ENCODE data around the gene TLN1. TPM values are rescaled to one million over a fixed set of nuclear protein-coding genes. Genes with fewer than 3 reads are reported as not detected.

The TLN1 gene
- total and polyA plus RNA-seq, 2 of the 8 experiments (the other 6 are each of a cell fraction or from before 2014, with no cell fraction given) = 28.1 to 90.1 TPM

DNA sequence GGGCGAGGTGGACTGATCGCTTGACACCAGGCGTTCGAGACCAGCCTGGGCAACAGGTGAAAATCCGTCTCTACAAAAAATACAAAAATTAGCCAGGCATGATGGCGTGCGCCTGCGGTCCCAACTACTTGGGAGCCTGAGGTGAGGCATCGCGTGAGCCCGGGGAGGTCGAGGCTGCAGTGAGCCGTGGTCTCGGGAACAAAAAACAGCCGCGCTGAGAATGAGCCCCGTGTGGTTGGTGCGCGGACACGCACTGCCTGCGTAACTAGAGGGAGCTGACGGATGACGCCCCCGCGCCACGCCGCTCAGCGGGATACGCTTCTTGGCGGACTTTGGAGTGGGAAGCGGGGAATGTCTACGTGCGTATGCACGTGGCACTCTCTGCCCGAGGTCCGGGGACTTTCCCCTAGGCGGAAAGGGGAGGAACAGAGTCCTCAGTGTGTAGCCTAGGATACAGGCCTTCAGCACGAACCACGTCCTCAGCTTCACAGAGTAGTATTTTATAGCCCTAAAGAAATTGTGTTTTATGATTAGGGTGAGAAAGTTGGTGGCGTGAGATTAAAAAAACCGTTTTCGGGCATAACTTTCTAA, 74.4 kb downstream of the TLN1 start, which contains the start of gene RMRP:
TSS of gene RMRP (minus strand) at position 474 of the 591 bp plus-strand sequence.
- WGBS, 2 experiments (ENCODE audit: extremely low coverage in 1 of 2, insufficient coverage in 1 of 2, insufficient read length in 1 of 2, insufficient replicate concordance in 2 of 2, low coverage in 1 of 2, low lambda C conversion rate in 2 of 2, missing lambda C conversion rate in 1 of 2) = 2% methylated on average over 39 of the region's 42 CpGs; no CpG with 5 or more reads in 1 of the 2 experiments
- H3K36me3 ChIP-seq (ENCODE audit: control insufficient read depth in 2 of 4, insufficient read depth in 4 of 4, low read length in 3 of 4) = peaks cover 6 to 22% (median 10%) of the 10 kb centered on the region in 4 experiments
- TF ChIP-seq, protein P1, sequence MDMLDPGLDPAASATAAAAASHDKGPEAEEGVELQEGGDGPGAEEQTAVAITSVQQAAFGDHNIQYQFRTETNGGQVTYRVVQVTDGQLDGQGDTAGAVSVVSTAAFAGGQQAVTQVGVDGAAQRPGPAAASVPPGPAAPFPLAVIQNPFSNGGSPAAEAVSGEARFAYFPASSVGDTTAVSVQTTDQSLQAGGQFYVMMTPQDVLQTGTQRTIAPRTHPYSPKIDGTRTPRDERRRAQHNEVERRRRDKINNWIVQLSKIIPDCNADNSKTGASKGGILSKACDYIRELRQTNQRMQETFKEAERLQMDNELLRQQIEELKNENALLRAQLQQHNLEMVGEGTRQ (IDR thresholded peaks at IDR 0.05; ENCODE audit: low read length) = peak; percentile 4; the same call in 1 of the 2 replicates
- TF ChIP-seq MAFK (IDR thresholded peaks at IDR 0.05; ENCODE audit: low read depth, low read length) (peak; percentile 20; the same call in 1 of the 2 replicates), TEAD4 (IDR thresholded peaks at IDR 0.05; ENCODE audit: low read depth, low read length) (peak; percentile 80; the same call in 1 of the 2 replicates), SIRT6 (IDR thresholded peaks at IDR 0.05; ENCODE audit: low read length) (no peak), EGR1 (IDR thresholded peaks at IDR 0.05; ENCODE audit: borderline replicate concordance, low read depth, low read length) (peak; percentile 98), GTF2F1 (IDR thresholded peaks at IDR 0.05; ENCODE audit: borderline replicate concordance, low read depth, low read length) (peak; percentile 77; the same call in 1 of the 2 replicates), SIN3A (conservative IDR thresholded peaks at IDR 0.05 in 1 of 2, IDR thresholded peaks at IDR 0.05 in 1 of 2; ENCODE audit: low read depth in 1 of 2, low read length in 2 of 2) (peak; percentile 95)
- TF ChIP-seq, protein P2, sequence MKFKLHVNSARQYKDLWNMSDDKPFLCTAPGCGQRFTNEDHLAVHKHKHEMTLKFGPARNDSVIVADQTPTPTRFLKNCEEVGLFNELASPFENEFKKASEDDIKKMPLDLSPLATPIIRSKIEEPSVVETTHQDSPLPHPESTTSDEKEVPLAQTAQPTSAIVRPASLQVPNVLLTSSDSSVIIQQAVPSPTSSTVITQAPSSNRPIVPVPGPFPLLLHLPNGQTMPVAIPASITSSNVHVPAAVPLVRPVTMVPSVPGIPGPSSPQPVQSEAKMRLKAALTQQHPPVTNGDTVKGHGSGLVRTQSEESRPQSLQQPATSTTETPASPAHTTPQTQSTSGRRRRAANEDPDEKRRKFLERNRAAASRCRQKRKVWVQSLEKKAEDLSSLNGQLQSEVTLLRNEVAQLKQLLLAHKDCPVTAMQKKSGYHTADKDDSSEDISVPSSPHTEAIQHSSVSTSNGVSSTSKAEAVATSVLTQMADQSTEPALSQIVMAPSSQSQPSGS (IDR thresholded peaks at IDR 0.05; ENCODE audit: low read length) = peak; percentile 15; the same call in 1 of the 2 replicates

More for the DNA sequence above, 74.4 kb downstream of the TLN1 start, which contains the start of gene RMRP:
- Histone ChIP-seq H3K79me2 (ENCODE audit: control insufficient read depth in 1 of 2, insufficient read depth in 2 of 2, low read length in 2 of 2) (no peaks in the 10 kb centered on the region), H3K4me2 (ENCODE audit: insufficient read depth in 1 of 2, low read depth in 2 of 2, low read length in 2 of 2) (peak within 1 kb of the TSS; percentile 77 to 92), H2BK20ac (ENCODE audit: low read length) (no peak within 1 kb of the TSS), H3K27ac (ENCODE audit: low read depth, low read length) (peak within 1 kb of the TSS; percentile 99), H3K23me2 (ENCODE audit: low read depth, low read length) (peaks cover 10% of the 10 kb centered on the region), H4K91ac (replicated peaks; ENCODE audit: insufficient read length, low read length) (peak within 1 kb of the TSS; percentile 77), H4K20me1 (replicated peaks in 1 of 2; ENCODE audit: control insufficient read depth in 1 of 2, insufficient read depth in 2 of 2, low read length in 2 of 2) (peaks cover 2 to 6% of the 10 kb centered on the region in 2 experiments), H2BK5ac (ENCODE audit: low read depth, low read length) (peak within 1 kb of the TSS; percentile 94; the same call in 1 of the 2 replicates), H3K79me1 (ENCODE audit: low read depth, low read length) (peaks cover 2% of the 10 kb centered on the region; the same call in 1 of the 2 replicates), H2BK12ac (ENCODE audit: low read depth, low read length) (peak within 1 kb of the TSS; percentile 23), H2AK5ac (ENCODE audit: low read depth, low read length) (no peak within 1 kb of the TSS), H3K23ac (ENCODE audit: insufficient read length) (no peak within 1 kb of the TSS), H3K9ac (replicated peaks in 1 of 4; ENCODE audit: extremely low read depth in 1 of 4, low read depth in 3 of 4, low read length in 3 of 4) (peak within 1 kb of the TSS; percentile 65 to 90 (median 82)), H2AFZ (ENCODE audit: low read length) (peak within 1 kb of the TSS; percentile 96), H3K27me3 (replicated peaks in 1 of 4; ENCODE audit: control insufficient read depth in 3 of 4, extremely low read depth in 1 of 4, insufficient read depth in 3 of 4, low read length in 3 of 4) (peaks cover 0 to 7% (median 0%) of the 10 kb centered on the region in 4 experiments; a peak in 1 of 7 replicates), H3K9me3 (ENCODE audit: insufficient read depth in 2 of 2, low read depth in 1 of 2, low read length in 1 of 2) (no peaks in the 10 kb centered on the region), H3K4ac (replicated peaks; ENCODE audit: insufficient read length, low read depth, low read length) (peak within 1 kb of the TSS; percentile 57), H2BK120ac (replicated peaks; ENCODE audit: low read depth, low read length) (no peak within 1 kb of the TSS), H3K4me1 (replicated peaks in 1 of 4; ENCODE audit: control insufficient read depth in 3 of 4, insufficient read depth in 4 of 4, low read length in 3 of 4) (peaks cover 0 to 2% (median 0%) of the 10 kb centered on the region in 4 experiments; a peak in 4 of 7 replicates), H3K56ac (replicated peaks; ENCODE audit: insufficient read length, low read depth, low read length) (peak within 1 kb of the TSS; percentile 92), H3K4me3 (ENCODE audit: extremely low read depth in 1 of 4, insufficient read depth in 2 of 4, low read depth in 3 of 4, low read length in 4 of 4) (peak within 1 kb of the TSS; percentile 70 to 92 (median 86)), H2BK15ac (ENCODE audit: low read length) (peak within 1 kb of the TSS; percentile 10), H4K5ac (ENCODE audit: insufficient read length, low read depth, low read length) (peak within 1 kb of the TSS; percentile 96), H3K14ac (ENCODE audit: insufficient read length) (no peak within 1 kb of the TSS), H4K8ac (ENCODE audit: extremely low read depth, insufficient read depth, low read length) (peak within 1 kb of the TSS; percentile 96), H3K18ac (ENCODE audit: extremely low read depth, low read length) (peak within 1 kb of the TSS; percentile 97)
- ChIA-PET POLR2A (ENCODE audit: partially characterized antibody) (interaction anchor here (0.8 to 7.9 kb wide), 24 partner anchors 8 to 585 kb away, joined by 3 to 84 read pairs (median 4); partner anchors contain the start of genes CA9, CREB3, STOML2 and TLN1), CTCF (ENCODE audit: partially characterized antibody) (interaction anchor here (0.9 to 15.9 kb wide), 22 partner anchors 8 to 249 kb away, joined by 3 to 347 read pairs (median 6); partner anchors contain the start of genes CA9, CREB3, HRCT1 and SIT1)
- DNase-seq (ENCODE audit: low read depth in 1 of 2, low spot score in 2 of 2) (peak; percentile 96 to 98), FAIRE-seq (peak; percentile 90)
